B cell (primary cell): ENCODE data around the gene ROPN1B. TPM values are rescaled to one million over a fixed set of nuclear protein-coding genes. Genes with fewer than 3 reads are reported as not detected.
"Not testable (repeated sequence)": the region's sequence is repeated elsewhere in the genome, so short reads cannot be mapped to it uniquely, and the experiment has no call there.

Source experiments
- ATAC-seq: fragments of 200-7000 bp; cut with Tn5 transposase; one replicate; pipeline ENCODE4 v1.10.0; 2021; ENCODE audit warnings: low read depth, mild to moderate bottlenecking, moderate number of reproducible peaks, moderate library complexity
- CTCF ChIA-PET: fragments of 350-600 bp; sonication (Branson Sonifier 250); formaldehyde crosslinking; loops from one replicate; lab custom pipeline; 2021; ENCODE audit warnings: antibody characterized with exemption, inconsistent platforms; lab: Charles Lee
- POLR2A ChIA-PET: fragments of 350-600 bp; sonication (Branson Sonifier 250); formaldehyde crosslinking; loops from one replicate; lab custom pipeline; 2021; ENCODE audit warnings: antibody characterized with exemption; lab: Charles Lee
- DNase-seq: peaks from one replicate; pipeline ENCODE4 v3.0.0; 2013
- H2AFZ ChIP-seq: 2 replicates; pipeline ENCODE4 v1.6.1; 2012; ENCODE audit warnings: mild to moderate bottlenecking, low read depth, low read length; ENCODE audit not compliant: insufficient read depth, poor library complexity, severe bottlenecking
- H3K27ac ChIP-seq, 2 donors: 1 replicate in 1 of 2; 2 replicates in 1 of 2; pipeline ENCODE4 v1.5.1; 2012 to 2013; ENCODE audit warnings: low read length in 2 of 2, mild to moderate bottlenecking in 2 of 2, moderate library complexity in 1 of 2
- H3K27me3 ChIP-seq, 4 experiments: fragments of 200-600 bp in 1 of 4; sonication (generic) in 1 of 4; replicated peaks in 1 of 4; 1 replicate in 2 of 4; 2 replicates in 2 of 4; pipeline versions ENCODE4 v1.6.1 to v1.7.0; 2013 to 2016; ENCODE audit warnings: low read length in 3 of 4, mild to moderate bottlenecking in 2 of 4, mixed read lengths in 1 of 4, moderate library complexity in 1 of 4; ENCODE audit not compliant: insufficient read depth in 4 of 4, control insufficient read depth in 3 of 4; ENCODE audit errors: control extremely low read depth in 1 of 4
- H3K36me3 ChIP-seq, 2 experiments: replicated peaks in 1 of 2; 1 replicate in 1 of 2; 2 replicates in 1 of 2; pipeline versions ENCODE4 v1.6.1 to v1.7.1; 2013; ENCODE audit warnings: low read length in 1 of 2; ENCODE audit not compliant: insufficient read depth in 2 of 2, control insufficient read depth in 1 of 2; ENCODE audit errors: control extremely low read depth in 1 of 2, extremely low read depth in 1 of 2
- H3K4me1 ChIP-seq, 2 donors: fragments of 200-600 bp in 1 of 2; sonication (generic) in 1 of 2; 1 replicate in 1 of 2; 2 replicates in 1 of 2; pipeline versions ENCODE4 v1.5.1 to v1.6.1; 2013 to 2017; ENCODE audit warnings: low read length in 2 of 2; ENCODE audit not compliant: control insufficient read depth in 2 of 2, insufficient read depth in 2 of 2
- H3K4me2 ChIP-seq: replicated peaks from 2 replicates; pipeline ENCODE3; 2012; ENCODE audit warnings: mild to moderate bottlenecking, low read depth, low read length; ENCODE audit not compliant: poor library complexity, severe bottlenecking
- H3K4me3 ChIP-seq, 5 experiments: fragments of 200-600 bp in 1 of 5; sonication (generic) in 1 of 5; 1 replicate in 3 of 5; 2 replicates in 2 of 5; pipeline versions ENCODE4 v1.5.1 to v1.7.0; 2011 to 2016; ENCODE audit warnings: low read length in 4 of 5, mild to moderate bottlenecking in 4 of 5, low read depth in 2 of 5, control low read depth in 1 of 5, moderate library complexity in 1 of 5; ENCODE audit not compliant: insufficient read depth in 1 of 5; ENCODE audit errors: control extremely low read depth in 1 of 5, extremely low read depth in 1 of 5
- H3K79me2 ChIP-seq: fragments of 200-600 bp; sonication (generic); one replicate; pipeline ENCODE4 v1.6.0; 2016; ENCODE audit warnings: low read length; ENCODE audit not compliant: control insufficient read depth, insufficient read depth
- H3K9ac ChIP-seq: fragments of 200-600 bp; sonication (generic); 2 replicates; pipeline ENCODE4 v1.6.1; 2017; ENCODE audit warnings: mild to moderate bottlenecking, low read length, moderate library complexity
- H3K9me3 ChIP-seq, 3 donors: one replicate each; pipeline versions ENCODE4 v1.6.1 to v1.7.1; 2013; ENCODE audit warnings: low read length in 2 of 3; ENCODE audit not compliant: control insufficient read depth in 2 of 3, insufficient read depth in 1 of 3; ENCODE audit errors: control extremely low read depth in 1 of 3
- H4K20me1 ChIP-seq: 2 replicates; pipeline ENCODE4 v1.6.0; 2012; ENCODE audit warnings: mild to moderate bottlenecking, low read length; ENCODE audit not compliant: insufficient read depth, control insufficient read depth, poor library complexity, severe bottlenecking
- H3K27ac Mint-ChIP-seq: one replicate; pipeline ENCODE4 v1.8.0; 2021; ENCODE audit warnings: mixed read lengths
- H3K27me3 Mint-ChIP-seq: one replicate; pipeline ENCODE4 v1.8.0; 2021; ENCODE audit warnings: mixed read lengths
- H3K4me1 Mint-ChIP-seq: one replicate; pipeline ENCODE4 v1.8.0; 2021; ENCODE audit warnings: mixed read lengths
- H3K4me3 Mint-ChIP-seq: one replicate; pipeline ENCODE4 v1.8.0; 2021; ENCODE audit warnings: mixed read lengths
- H3K9me3 Mint-ChIP-seq: one replicate; pipeline ENCODE4 v1.8.0; 2022; ENCODE audit warnings: mixed read lengths; ENCODE audit not compliant: insufficient read depth
- EZH2 ChIP-seq: IDR thresholded peaks from 2 replicates; pipeline ENCODE4 v1.6.1; 2012; ENCODE audit warnings: borderline replicate concordance, low read depth, mild to moderate bottlenecking, moderate library complexity, low read length; ENCODE audit not compliant: insufficient read depth, poor library complexity, severe bottlenecking
- WGBS: methylation state at CpG from one replicate; pipeline ENCODE4 v1.1.5; 2013; ENCODE audit warnings: missing lambda C conversion rate; ENCODE audit not compliant: insufficient coverage; 5-methylcytosine and 5-hydroxymethylcytosine counted together
- intact Hi-C: fragments of 100-400 bp; cut with micrococcal nuclease; formaldehyde crosslinking; loops from one replicate; pipeline ENCODE4 v1.10.0; 2022
- polyA plus RNA-seq: library from polyadenylated mRNA; depleted of rRNA; stranded (reverse); fragments of >200 nt; gene quantifications from 2 replicates; pipeline ENCODE4 v1.2.3, GENCODE V29; 2012
- total RNA-seq, 2 donors: library from RNA; stranded (reverse); fragments of 120-200 nt in 1 of 2; gene quantifications; 1 replicate in 1 of 2; 2 replicates in 1 of 2; pipeline versions ENCODE4 v1.2.3 to v1.2.4, GENCODE V29; 2013 to 2022
- TF ChIP-seq, protein P1 (sequence below): fragments of 200-600 bp; IDR thresholded peaks from one replicate; pipeline ENCODE4 v1.8.0; 2022; ENCODE audit warnings: antibody characterized with exemption, mild to moderate bottlenecking

ROPN1B gene
- total and polyA plus RNA-seq, 2 donors (not counting 1 experiment from before 2014, with no cell fraction given), result not detected

DNA sequence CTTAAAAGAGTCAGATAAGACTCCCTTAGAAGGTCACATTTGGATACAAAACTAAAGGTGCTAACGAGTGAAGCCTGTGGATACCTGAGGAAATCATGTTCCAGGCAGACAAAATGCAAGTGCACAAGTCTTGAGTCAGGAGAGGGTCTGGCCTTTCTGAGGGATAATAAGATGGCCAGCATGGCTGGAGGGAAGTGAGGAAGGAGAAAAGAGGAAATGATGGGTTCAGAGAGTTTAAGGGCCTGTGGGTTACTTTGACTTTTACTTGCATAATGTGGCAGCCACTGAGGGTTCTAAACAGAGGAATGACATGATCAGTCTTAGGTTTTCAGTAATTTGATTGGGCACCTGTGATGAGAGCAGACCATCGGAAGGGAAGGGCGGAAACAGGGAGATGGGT lies 3.5 kb upstream of the ROPN1B start:
- H3K27ac Mint-ChIP-seq, result no peak overlapping the region
- intact Hi-C loops, result no loop called here
- DNase-seq (no peak), ATAC-seq (no peak)
- Histone ChIP-seq H2AFZ (no peak overlapping the region), H3K36me3 (no peaks in the 10 kb centered on the region), H3K9ac (no peak overlapping the region), H3K27me3 (peaks cover 0 to 16% (median 7%) of the 10 kb centered on the region in 4 experiments), H3K4me2 (no peak overlapping the region), H4K20me1 (no peaks in the 10 kb centered on the region), H3K4me3 (no peak overlapping the region), H3K27ac (no peak overlapping the region), H3K9me3 (no peaks in the 10 kb centered on the region), H3K4me1 (no peaks in the 10 kb centered on the region), H3K79me2 (no peaks in the 10 kb centered on the region)
- no peak for TF ChIP-seq EZH2
- TF ChIP-seq, protein P1, sequence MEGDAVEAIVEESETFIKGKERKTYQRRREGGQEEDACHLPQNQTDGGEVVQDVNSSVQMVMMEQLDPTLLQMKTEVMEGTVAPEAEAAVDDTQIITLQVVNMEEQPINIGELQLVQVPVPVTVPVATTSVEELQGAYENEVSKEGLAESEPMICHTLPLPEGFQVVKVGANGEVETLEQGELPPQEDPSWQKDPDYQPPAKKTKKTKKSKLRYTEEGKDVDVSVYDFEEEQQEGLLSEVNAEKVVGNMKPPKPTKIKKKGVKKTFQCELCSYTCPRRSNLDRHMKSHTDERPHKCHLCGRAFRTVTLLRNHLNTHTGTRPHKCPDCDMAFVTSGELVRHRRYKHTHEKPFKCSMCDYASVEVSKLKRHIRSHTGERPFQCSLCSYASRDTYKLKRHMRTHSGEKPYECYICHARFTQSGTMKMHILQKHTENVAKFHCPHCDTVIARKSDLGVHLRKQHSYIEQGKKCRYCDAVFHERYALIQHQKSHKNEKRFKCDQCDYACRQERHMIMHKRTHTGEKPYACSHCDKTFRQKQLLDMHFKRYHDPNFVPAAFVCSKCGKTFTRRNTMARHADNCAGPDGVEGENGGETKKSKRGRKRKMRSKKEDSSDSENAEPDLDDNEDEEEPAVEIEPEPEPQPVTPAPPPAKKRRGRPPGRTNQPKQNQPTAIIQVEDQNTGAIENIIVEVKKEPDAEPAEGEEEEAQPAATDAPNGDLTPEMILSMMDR, result no peak
- peaks cover 2% of the 10 kb centered on the region for H3K4me1 Mint-ChIP-seq
- H3K27me3 Mint-ChIP-seq, result peaks cover 13% of the 10 kb centered on the region
- POLR2A ChIA-PET, result no interaction called here
- H3K9me3 Mint-ChIP-seq, result no peaks in the 10 kb centered on the region
- CTCF ChIA-PET, result no interaction called here
- no peak overlapping the region for H3K4me3 Mint-ChIP-seq
- 94% methylated on average over 3 of the region's 3 CpGs for WGBS

GRCh38 chr3:125967156-125967555 lies 1.8 kb upstream of the ROPN1B start:
- Histone ChIP-seq H4K20me1 (no peaks in the 10 kb centered on the region), H3K79me2 (no peaks in the 10 kb centered on the region), H3K9ac (no peak overlapping the region), H3K27ac (no peak overlapping the region), H3K4me2 (no peak overlapping the region), H3K4me1 (peaks cover 4 to 5% of the 10 kb centered on the region in 2 donors), H3K27me3 (peaks cover 0 to 22% (median 15%) of the 10 kb centered on the region in 4 experiments), H2AFZ (no peak overlapping the region), H3K9me3 (no peaks in the 10 kb centered on the region), H3K36me3 (no peaks in the 10 kb centered on the region), H3K4me3 (no peak overlapping the region)
- DNase-seq (no peak), ATAC-seq (no peak)
- Mint-ChIP-seq H3K4me1 (peaks cover 6% of the 10 kb centered on the region), H3K4me3 (no peak overlapping the region), H3K9me3 (no peaks in the 10 kb centered on the region), H3K27me3 (peaks cover 22% of the 10 kb centered on the region), H3K27ac (no peak overlapping the region)
- intact Hi-C loops, result no loop called here
- POLR2A ChIA-PET, result no interaction called here
- CTCF ChIA-PET, result no interaction called here
- no peak for TF ChIP-seq EZH2
- TF ChIP-seq, protein P1, result no peak

GRCh38 chr3:125968121-125968520 lies 857 bp upstream of the ROPN1B start:
- H3K27ac ChIP-seq, ATAC-seq, H3K4me3 ChIP-seq, H3K27ac Mint-ChIP-seq, H3K9ac ChIP-seq, H3K36me3 ChIP-seq, H3K4me3 Mint-ChIP-seq, DNase-seq, H3K79me2 ChIP-seq, H4K20me1 ChIP-seq, H3K4me2 ChIP-seq, H2AFZ ChIP-seq, H3K9me3 ChIP-seq, CTCF ChIA-PET, POLR2A ChIA-PET, intact Hi-C loops, H3K9me3 Mint-ChIP-seq, H3K4me1 ChIP-seq: not testable (repeated sequence)
- H3K27me3 ChIP-seq, result peaks cover 0 to 24% (median 15%) of the 10 kb centered on the region in 4 experiments
- WGBS, result 80% methylated on average over 1 of the region's 2 CpGs
- H3K4me1 Mint-ChIP-seq, result peaks cover 11% of the 10 kb centered on the region
- peaks cover 25% of the 10 kb centered on the region for H3K27me3 Mint-ChIP-seq
